Measurements from ENCODE around the gene SP140L.
"Not testable (repeated sequence)": the region's sequence is repeated elsewhere in the genome, so short reads cannot be mapped to it uniquely, and the experiment has no call there.

The SP140L gene

GRCh38 chr2:230425377-230425776, 98.4 kb downstream of the SP140L start:
- no peak for DNase-seq

GRCh38 chr2:230429513-230429912, 102.5 kb downstream of the SP140L start:
- no peak for DNase-seq

GRCh38 chr2:230430957-230431910, 104.2 kb downstream of the SP140L start:
- no peak for DNase-seq

GRCh38 chr2:230434677-230435324, 107.8 kb downstream of the SP140L start:
- DNase-seq, result no peak

- DNase-seq, result no peak
These were observed 108.4 kb downstream of the SP140L start for GRCh38 chr2:230435431-230435830.

GRCh38 chr2:230439121-230439520, 112.1 kb downstream of the SP140L start:
- not testable (repeated sequence) for DNase-seq

- DNase-seq, result no peak
These were observed 112.6 kb downstream of the SP140L start for GRCh38 chr2:230439590-230439989.

- peak; percentile 1 for DNase-seq
These were observed 114.4 kb downstream of the SP140L start for GRCh38 chr2:230441227-230441897.

- no peak for DNase-seq
These were observed 116.5 kb downstream of the SP140L start for GRCh38 chr2:230443541-230443940.

- DNase-seq, result no peak
These were observed 117.8 kb downstream of the SP140L start for GRCh38 chr2:230444832-230445231.

GRCh38 chr2:230447036-230447435, 120.0 kb downstream of the SP140L start:
- DNase-seq, result no peak

- no peak for DNase-seq
These were observed 120.8 kb downstream of the SP140L start for GRCh38 chr2:230447455-230448451.

- no peak for DNase-seq
These were observed 123.0 kb downstream of the SP140L start for GRCh38 chr2:230449901-230450467.

- DNase-seq, result no peak
These were observed 126.0 kb downstream of the SP140L start for GRCh38 chr2:230453006-230453405.

Data from eye (tissue), 1 donor.